C4-2B (cell line): ENCODE measurements around the gene NPHP4.

Experiments used
- H3K27ac ChIP-seq: fragments of 450-650 bp; 2 replicates; pipeline ENCODE4 v1.5.1; 2017
- CTCF ChIP-seq: fragments of 450-650 bp; conservative IDR thresholded peaks from 2 replicates; pipeline ENCODE4 v1.5.1; 2017; ENCODE audit warnings: mild to moderate bottlenecking
- ZFX ChIP-seq: fragments of 450-650 bp; IDR thresholded peaks from 2 replicates; pipeline ENCODE4 v1.6.1; 2017

Gene NPHP4

GRCh38 chr1:5985250-5985649, 7.0 kb downstream of the NPHP4 start:
- H3K27ac ChIP-seq = no peak overlapping the region
- TF ChIP-seq CTCF = no peak
- TF ChIP-seq ZFX = no peak

DNA sequence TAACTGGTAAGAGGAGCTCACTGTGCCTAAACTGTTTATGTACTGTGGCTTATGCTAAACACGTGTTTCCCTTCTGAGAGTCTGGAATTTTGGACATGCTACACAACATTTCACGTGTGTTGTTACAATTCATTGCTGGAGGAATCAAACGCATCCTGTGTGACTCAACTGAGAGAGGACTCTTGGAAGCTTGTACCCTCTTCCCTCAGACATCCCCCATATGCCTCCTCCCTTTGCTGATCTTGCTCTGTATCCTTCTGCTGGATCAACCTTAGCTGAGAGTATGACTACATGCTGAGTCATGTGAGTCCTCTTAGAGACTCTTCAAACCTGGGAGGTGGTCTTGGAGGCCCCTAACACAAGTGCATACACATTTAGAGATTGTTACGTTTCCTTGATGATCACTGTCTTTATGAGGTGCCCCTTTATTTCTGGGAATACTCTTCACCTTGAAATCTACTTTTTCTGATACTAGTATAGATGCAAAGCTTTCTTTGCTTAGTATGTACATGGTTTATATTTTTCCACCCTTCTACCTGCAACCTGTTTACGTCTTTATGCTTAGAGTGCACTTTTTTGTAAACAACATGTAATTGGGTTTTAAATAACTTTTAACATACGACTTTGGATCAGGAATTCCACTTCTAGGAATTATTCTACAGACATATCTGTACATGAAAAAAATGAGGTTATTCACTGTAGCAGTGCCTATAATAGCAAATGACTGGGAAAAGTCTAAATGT, 8.7 kb downstream of the NPHP4 start:
- no peak overlapping the region for H3K27ac ChIP-seq
- no peak for TF ChIP-seq CTCF
- no peak for TF ChIP-seq ZFX

DNA sequence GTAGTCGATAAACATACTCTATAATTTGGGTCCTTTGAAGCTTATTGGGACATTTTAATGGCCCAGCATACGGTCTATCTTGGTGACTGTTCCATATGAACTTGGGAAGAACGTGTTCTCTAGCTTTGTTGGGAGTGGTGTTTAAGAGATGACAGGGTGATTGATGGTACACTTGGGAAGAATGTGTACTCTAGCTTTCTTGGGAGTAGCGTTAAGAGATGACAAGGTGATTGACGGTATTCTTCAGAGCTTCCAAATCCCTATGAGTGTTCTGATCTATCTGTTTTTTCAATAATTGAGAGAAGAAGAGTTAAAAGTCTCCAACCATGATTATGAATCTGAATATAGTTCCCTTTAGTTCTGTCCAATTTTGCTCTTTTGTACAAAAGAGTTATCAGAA, 9.4 kb downstream of the NPHP4 start:
- TF ChIP-seq ZFX (no peak), CTCF (no peak)
- no peak overlapping the region for H3K27ac ChIP-seq

GRCh38 chr1:5982276-5982675, 9.9 kb downstream of the NPHP4 start:
- no peak overlapping the region for H3K27ac ChIP-seq
- TF ChIP-seq ZFX (no peak), CTCF (no peak)

GRCh38 chr1:5981009-5981380, 11.2 kb downstream of the NPHP4 start:
- TF ChIP-seq ZFX = no peak
- TF ChIP-seq CTCF = no peak
- H3K27ac ChIP-seq = no peak overlapping the region

DNA sequence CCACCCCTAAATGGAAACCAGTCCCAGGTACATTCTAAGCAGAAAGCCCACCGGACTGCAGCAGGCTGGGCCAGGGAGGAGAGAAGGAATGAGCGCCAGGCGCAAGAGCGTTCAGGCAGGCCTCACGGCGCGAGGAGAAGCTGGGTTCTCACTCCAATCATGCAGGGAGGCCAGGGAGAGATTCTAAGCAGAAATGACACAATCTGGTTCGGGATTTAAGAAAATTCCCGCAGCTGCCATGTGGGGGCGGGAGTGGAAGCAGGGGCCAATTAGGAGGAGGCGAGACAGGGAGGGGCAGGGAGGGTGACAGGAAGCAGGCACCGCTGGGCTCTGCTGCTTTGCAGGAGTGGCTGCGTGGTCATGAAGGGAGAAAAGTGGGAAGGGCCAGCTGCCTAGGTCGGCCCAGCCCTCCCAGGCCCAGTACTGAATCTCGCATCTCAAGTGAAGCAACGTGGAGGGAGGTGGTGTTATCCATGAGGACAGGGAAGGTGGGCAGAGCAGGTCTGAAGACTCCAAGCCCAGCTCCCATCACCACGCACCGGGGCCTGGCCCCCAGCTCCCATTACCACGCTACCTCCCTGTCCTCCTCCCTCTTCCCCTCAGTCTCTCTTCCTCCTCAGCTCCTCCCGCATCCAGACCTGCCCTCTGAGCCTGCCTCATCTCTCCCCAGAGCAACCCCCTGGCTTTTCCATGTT, 11.8 kb downstream of the NPHP4 start:
- no peak overlapping the region for H3K27ac ChIP-seq
- TF ChIP-seq CTCF (no peak; the same call in 1 of the 2 replicates), ZFX (no peak)

DNA sequence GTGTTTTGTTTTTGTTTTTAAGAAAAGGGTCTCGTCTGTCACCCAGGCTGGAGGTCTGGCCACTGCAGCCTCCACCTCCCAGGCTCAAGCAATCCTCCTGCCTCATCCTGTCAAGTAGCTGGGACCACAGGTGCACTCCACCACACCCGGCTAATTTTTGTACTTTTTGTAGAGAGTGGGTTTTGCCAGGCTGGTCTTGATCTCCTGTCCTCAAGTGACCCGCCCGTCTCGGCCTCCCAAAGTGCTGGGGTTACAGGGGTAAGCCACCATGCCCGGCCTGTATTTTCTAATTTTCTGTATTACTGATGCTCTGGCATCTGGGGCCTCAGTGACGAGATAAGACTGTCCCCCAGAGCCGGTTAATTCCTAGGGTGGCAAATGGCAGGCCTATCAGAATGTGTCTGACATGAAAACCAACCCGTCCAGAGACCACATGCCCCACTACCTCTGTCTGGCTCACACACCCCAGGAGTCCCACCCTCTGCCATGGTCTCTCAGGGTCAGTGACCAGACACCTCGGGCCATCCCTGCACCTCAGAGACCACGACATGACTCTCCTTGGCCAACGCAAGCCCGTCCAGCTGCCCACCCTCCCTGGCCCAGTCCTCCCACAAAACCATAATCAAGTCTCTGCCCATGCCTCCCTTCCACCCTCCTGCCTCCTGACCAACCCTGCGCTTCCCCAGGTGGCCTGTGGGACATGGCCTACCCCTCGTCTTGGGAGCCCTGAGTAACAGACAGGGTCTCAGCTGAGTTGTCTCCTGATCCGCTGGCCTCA, 12.5 kb downstream of the NPHP4 start:
- no peak for TF ChIP-seq CTCF
- TF ChIP-seq ZFX = no peak
- H3K27ac ChIP-seq = no peak overlapping the region
